Epithelial cell of proximal tubule (primary cell): ENCODE results near the gene CD83. TPM values are rescaled to one million over a fixed set of nuclear protein-coding genes. Genes with fewer than 3 reads are reported as not detected.

Experiments
- DNase-seq: peaks from one replicate; pipeline ENCODE4 v3.0.0-alpha.2; 2011; ENCODE audit warnings: low read depth
- H3K4me3 ChIP-seq: 2 replicates; pipeline ENCODE4 v1.5.1; 2011; ENCODE audit warnings: low read depth, mild to moderate bottlenecking, low read length
- total RNA-seq: library from RNA; depleted of rRNA; stranded (reverse); fragments of >200 nt; gene quantifications from 2 replicates; pipeline ENCODE4 v1.2.3, GENCODE V29; 2015
- TF ChIP-seq, protein P1 (sequence below): conservative IDR thresholded peaks from 2 replicates; pipeline ENCODE4 v1.5.1; 2012; ENCODE audit warnings: low read depth, mild to moderate bottlenecking, low read length

Gene CD83
- total RNA-seq, 1 donor from 2014 or later: 3.7 TPM

DNA sequence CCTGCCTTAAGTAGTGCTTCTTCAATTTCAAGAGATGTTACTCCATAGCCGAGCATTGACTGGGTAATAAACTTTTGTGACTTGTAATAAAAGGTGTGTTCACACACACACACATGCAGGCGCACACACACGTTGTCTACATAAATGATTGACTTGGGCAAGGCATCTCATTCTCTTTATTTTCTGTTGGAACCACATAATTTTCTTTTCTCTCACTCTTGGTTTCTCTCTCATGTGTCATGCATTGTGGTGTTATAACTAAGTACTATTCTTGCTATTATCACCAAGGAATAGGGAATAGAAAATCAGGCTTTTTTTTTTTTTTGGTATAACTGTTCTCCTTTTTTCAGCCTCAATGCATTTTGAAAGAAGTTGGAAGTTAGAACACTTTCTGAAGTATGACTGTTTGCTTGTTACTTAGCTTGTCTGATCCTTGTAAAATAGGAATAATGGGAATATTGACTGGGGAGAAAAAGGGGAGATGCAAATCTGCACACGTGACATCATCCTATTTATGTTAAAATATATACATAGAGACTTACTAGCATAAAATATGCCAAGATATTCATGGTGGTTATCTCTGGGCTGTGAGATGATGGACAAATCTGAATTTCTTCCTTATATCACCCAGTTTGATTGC lies 26.1 kb upstream of the CD83 start:
- DNase-seq: no peak
- no peak overlapping the region for H3K4me3 ChIP-seq
- TF ChIP-seq, protein P1, sequence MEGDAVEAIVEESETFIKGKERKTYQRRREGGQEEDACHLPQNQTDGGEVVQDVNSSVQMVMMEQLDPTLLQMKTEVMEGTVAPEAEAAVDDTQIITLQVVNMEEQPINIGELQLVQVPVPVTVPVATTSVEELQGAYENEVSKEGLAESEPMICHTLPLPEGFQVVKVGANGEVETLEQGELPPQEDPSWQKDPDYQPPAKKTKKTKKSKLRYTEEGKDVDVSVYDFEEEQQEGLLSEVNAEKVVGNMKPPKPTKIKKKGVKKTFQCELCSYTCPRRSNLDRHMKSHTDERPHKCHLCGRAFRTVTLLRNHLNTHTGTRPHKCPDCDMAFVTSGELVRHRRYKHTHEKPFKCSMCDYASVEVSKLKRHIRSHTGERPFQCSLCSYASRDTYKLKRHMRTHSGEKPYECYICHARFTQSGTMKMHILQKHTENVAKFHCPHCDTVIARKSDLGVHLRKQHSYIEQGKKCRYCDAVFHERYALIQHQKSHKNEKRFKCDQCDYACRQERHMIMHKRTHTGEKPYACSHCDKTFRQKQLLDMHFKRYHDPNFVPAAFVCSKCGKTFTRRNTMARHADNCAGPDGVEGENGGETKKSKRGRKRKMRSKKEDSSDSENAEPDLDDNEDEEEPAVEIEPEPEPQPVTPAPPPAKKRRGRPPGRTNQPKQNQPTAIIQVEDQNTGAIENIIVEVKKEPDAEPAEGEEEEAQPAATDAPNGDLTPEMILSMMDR: no peak

DNA sequence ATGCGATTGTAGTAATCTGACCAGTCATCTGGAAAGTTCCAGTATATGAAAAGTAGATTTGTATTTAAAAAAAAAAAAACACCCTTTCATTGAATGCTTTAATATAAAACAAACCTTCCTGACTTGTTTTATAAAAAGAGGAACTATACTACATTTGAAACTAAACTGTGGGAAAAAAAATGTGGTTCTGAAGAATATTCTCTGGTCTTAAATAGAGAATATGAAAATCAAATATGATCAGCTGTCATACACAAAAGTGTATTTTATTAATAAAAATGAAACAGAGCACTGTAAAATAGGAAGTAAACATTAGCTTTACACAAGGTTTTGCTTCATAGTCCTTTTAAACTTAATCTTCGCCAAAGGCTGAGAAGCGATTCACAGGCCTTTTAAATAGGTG lies 25.3 kb upstream of the CD83 start:
- no peak for DNase-seq
- TF ChIP-seq, protein P1: no peak
- no peak overlapping the region for H3K4me3 ChIP-seq

DNA sequence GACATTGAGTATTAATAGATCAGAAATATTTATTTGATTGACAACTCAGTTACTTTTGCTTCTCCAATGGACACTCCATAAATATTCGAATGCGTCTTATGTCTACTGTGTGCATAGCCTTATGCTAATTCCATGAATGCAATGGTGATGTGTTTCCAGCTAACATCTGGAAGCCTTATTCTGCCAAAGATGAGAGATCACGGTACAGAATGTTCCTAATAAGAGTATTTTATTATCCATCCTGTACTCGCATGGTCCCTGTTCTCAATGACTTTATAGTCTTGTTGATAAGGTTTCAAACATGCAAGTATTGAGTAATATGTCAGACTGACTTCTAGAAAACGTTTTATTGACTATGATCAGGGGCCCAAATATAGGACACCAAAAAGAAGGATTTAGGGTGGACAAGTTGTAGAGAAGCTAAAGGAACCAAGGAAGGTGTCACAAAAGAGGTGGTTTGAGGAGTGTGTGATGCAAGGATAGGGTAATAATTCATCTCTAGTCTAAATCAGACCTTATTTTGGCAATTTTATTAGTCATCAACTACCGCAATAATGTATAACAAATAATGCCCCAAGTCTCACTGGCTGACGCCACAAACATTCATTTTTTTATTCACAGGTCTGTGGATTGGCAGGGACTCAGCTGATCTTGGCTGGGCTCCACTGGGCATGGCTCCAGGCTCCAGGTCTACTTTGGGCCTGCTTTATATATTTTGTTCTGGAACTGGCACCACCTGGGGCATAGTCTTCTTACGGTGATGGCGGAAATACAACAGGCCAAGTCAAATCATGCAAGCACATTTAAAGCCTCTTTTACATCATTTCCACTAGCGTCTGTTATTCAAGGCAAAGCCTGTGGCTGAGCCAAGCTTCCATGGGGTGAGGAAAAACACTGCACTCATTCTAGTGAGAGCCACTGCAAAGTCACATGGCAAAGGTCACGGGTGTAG lies 24.5 kb upstream of the CD83 start:
- no peak overlapping the region for H3K4me3 ChIP-seq
- TF ChIP-seq, protein P1: no peak
- DNase-seq: no peak

DNA sequence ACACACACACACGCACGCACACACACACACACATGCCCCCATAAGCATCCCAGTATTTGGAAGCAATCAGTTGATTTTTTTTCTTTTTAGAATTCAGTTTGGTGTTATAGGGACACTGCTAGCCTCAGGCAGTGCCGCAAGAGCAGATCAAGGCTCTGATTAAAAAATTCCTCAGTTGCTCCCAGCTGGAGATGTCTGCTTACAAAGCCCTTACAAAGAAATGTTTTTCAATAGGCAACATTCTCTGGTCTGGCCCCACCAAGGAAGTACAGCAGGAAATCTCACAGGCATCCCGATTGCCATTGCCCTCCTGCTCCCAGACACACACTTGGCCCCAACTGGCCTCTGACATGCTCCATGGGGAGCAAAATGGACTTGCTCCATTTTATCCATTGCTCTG lies 22.9 kb upstream of the CD83 start:
- TF ChIP-seq, protein P1: no peak
- DNase-seq: no peak
- no peak overlapping the region for H3K4me3 ChIP-seq

DNA sequence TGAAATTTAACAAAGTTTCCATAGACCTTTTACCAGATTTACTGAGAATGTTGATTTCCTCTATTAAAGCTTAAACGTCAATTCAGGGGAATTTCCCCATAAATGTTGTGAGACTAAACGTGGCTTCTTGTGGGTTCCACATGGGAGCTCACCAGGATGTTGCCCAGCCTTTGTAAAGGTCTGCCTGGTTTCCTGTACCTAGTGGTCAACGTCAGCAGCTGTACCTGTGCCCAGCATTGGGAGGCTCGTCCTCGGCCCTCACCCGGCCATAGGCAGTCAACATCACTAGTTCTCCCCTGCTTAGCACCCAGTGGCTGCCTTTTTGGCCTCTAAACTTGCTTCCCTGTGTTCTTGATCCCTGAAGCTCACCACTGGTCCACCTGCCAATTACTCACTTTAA lies 22.1 kb upstream of the CD83 start:
- no peak for DNase-seq
- H3K4me3 ChIP-seq: no peak overlapping the region
- TF ChIP-seq, protein P1: no peak

DNA sequence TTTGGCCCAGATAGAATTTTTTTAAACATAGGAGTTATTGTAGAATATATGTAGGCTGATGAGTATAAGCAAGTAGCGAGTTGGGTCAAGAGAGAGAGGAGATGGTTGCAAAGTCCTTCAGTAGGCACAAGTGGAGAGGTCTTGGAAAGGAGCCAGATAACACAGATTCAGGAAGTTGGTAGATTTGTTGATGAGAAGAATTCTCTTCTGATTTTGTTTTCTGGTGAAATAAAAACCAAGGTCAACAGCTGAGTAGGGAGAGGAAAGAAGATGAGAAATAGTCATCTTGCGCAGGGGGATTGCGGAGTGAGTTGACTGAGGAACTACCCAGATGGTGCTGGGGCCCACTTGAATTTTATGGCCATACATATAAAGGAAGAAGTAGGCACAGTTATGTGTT lies 17.4 kb upstream of the CD83 start:
- no peak overlapping the region for H3K4me3 ChIP-seq
- no peak for DNase-seq
- TF ChIP-seq, protein P1: no peak
